Measurements from ENCODE around the gene FBXO31.
A peak's percentile ranks its signal among the peaks of the same experiment; 100 is the strongest.

FBXO31 gene

GRCh38 chr16:87309620-87310525 lies 73.7 kb downstream of the FBXO31 start:
- no peak for DNase-seq

GRCh38 chr16:87308826-87309225 lies 74.8 kb downstream of the FBXO31 start:
- no peak for DNase-seq

GRCh38 chr16:87306516-87306915 lies 77.1 kb downstream of the FBXO31 start:
- no peak for DNase-seq

GRCh38 chr16:87305505-87306391 lies 77.8 kb downstream of the FBXO31 start:
- no peak for DNase-seq

GRCh38 chr16:87304951-87305350 lies 78.6 kb downstream of the FBXO31 start:
- no peak for DNase-seq

GRCh38 chr16:87303962-87304521 lies 79.5 kb downstream of the FBXO31 start:
- no peak for DNase-seq

- DNase-seq, result no peak
These were observed 80.1 kb downstream of the FBXO31 start for GRCh38 chr16:87303431-87303930.

- DNase-seq, result no peak
These were observed 84.6 kb downstream of the FBXO31 start for GRCh38 chr16:87298857-87299465.

- peak; percentile 15 to 28 for DNase-seq
These were observed 85.5 kb downstream of the FBXO31 start for GRCh38 chr16:87297918-87298631.

GRCh38 chr16:87297407-87297806 lies 86.2 kb downstream of the FBXO31 start:
- DNase-seq, result no peak

- no peak for DNase-seq
These were observed 87.7 kb downstream of the FBXO31 start for GRCh38 chr16:87295661-87296531.

- no peak for DNase-seq
These were observed 88.3 kb downstream of the FBXO31 start for GRCh38 chr16:87295259-87295658.

- no peak for DNase-seq
These were observed 89.6 kb downstream of the FBXO31 start for GRCh38 chr16:87293990-87294389.

GRCh38 chr16:87291944-87292343 lies 91.6 kb downstream of the FBXO31 start:
- no peak for DNase-seq

- no peak for DNase-seq
These were observed 94.7 kb downstream of the FBXO31 start for GRCh38 chr16:87288753-87289362.

GRCh38 chr16:87286839-87287626 lies 96.5 kb downstream of the FBXO31 start:
- DNase-seq, result no peak

GRCh38 chr16:87284183-87284582 lies 99.4 kb downstream of the FBXO31 start:
- no peak for DNase-seq

- no peak for DNase-seq
These were observed 104.4 kb downstream of the FBXO31 start for GRCh38 chr16:87279094-87279658.
